Measurements from ENCODE around the gene ARFGEF2.

GRCh38 chr20:49037962-49038387 lies 116.5 kb downstream of the ARFGEF2 start:
- no peak for TF ChIP-seq CTCF (conservative IDR thresholded peaks at IDR 0.05)
- TF ChIP-seq ZFX (IDR thresholded peaks at IDR 0.05): no peak
